Common myeloid progenitor, CD34-positive (primary cell): Measurements from ENCODE around the gene REPS2.

Experiments
- CTCF ChIA-PET: fragments of 350-600 bp; sonication (Branson Sonifier 250); formaldehyde crosslinking; loops from one replicate; lab custom pipeline; 2021; ENCODE audit warnings: antibody characterized with exemption; lab: Charles Lee
- POLR2A ChIA-PET: fragments of 350-600 bp; sonication (Branson Sonifier 250); formaldehyde crosslinking; loops from one replicate; lab custom pipeline; 2021; ENCODE audit warnings: antibody characterized with exemption; lab: Charles Lee
- DNase-seq, 3 donors: peaks; one replicate each; pipeline versions ENCODE4 v3.0.0 to v3.0.0-alpha.2; 2013
- H3K27ac ChIP-seq, 2 experiments: 1 replicate in 1 of 2; 2 replicates in 1 of 2; pipeline ENCODE4 v1.7.0; 2013; ENCODE audit warnings: inconsistent platforms in 2 of 2, low read length in 2 of 2, mild to moderate bottlenecking in 2 of 2, low read depth in 1 of 2, moderate library complexity in 1 of 2; ENCODE audit not compliant: severe bottlenecking in 2 of 2, insufficient read depth in 1 of 2, poor library complexity in 1 of 2
- H3K27me3 ChIP-seq, 5 experiments: replicated peaks in 2 of 5; 1 replicate in 3 of 5; 2 replicates in 2 of 5; pipeline versions ENCODE4 v1.6.1 to v1.7.0; 2013; ENCODE audit warnings: low read length in 4 of 5, mild to moderate bottlenecking in 2 of 5, moderate library complexity in 2 of 5, inconsistent platforms in 1 of 5; ENCODE audit not compliant: insufficient read depth in 5 of 5, control insufficient read depth in 4 of 5
- H3K36me3 ChIP-seq, 4 experiments: 1 replicate in 2 of 4; 2 replicates in 2 of 4; pipeline versions ENCODE4 v1.6.1 to v1.7.0; 2013; ENCODE audit warnings: low read length in 3 of 4, control low read depth in 1 of 4, mild to moderate bottlenecking in 1 of 4; ENCODE audit not compliant: control insufficient read depth in 4 of 4, insufficient read depth in 4 of 4
- H3K4me1 ChIP-seq, 4 experiments: 1 replicate in 3 of 4; 2 replicates in 1 of 4; pipeline versions ENCODE4 v1.6.1 to v1.7.1; 2013; ENCODE audit warnings: low read length in 3 of 4, mild to moderate bottlenecking in 3 of 4, control low read depth in 1 of 4, inconsistent platforms in 1 of 4, moderate library complexity in 1 of 4; ENCODE audit not compliant: control insufficient read depth in 4 of 4, insufficient read depth in 4 of 4; ENCODE audit errors: control extremely low read depth in 1 of 4
- H3K4me3 ChIP-seq, 7 experiments: 1 replicate in 4 of 7; 2 replicates in 3 of 7; pipeline versions ENCODE4 v1.5.1 to v1.7.0; 2013; ENCODE audit warnings: mild to moderate bottlenecking in 7 of 7, low read length in 6 of 7, moderate library complexity in 6 of 7, inconsistent platforms in 2 of 7, low read depth in 2 of 7, control low read depth in 1 of 7; ENCODE audit not compliant: insufficient read depth in 4 of 7, control insufficient read depth in 1 of 7; ENCODE audit errors: extremely low read depth in 1 of 7
- H3K9me3 ChIP-seq, 5 experiments: 1 replicate in 4 of 5; 2 replicates in 1 of 5; pipeline versions ENCODE4 v1.6.1 to v1.7.1; 2013; ENCODE audit warnings: low read length in 4 of 5, mild to moderate bottlenecking in 2 of 5, inconsistent platforms in 1 of 5, low read depth in 1 of 5, moderate library complexity in 1 of 5; ENCODE audit not compliant: control insufficient read depth in 4 of 5, insufficient read depth in 2 of 5; ENCODE audit errors: control extremely low read depth in 1 of 5
- WGBS: methylation state at CpG from one replicate; pipeline ENCODE4 v1.1.5; 2013; ENCODE audit not compliant: insufficient coverage; 5-methylcytosine and 5-hydroxymethylcytosine counted together

Gene REPS2

GRCh38 chrX:16983051-16983450, 36.6 kb downstream of the REPS2 start:
- POLR2A ChIA-PET, result no interaction called here
- H3K4me3 ChIP-seq, result no peak overlapping the region
- 83% methylated on average over 1 of the region's 1 CpG for WGBS
- CTCF ChIA-PET, result no interaction called here
- DNase-seq, result no peak
- H3K27me3 ChIP-seq, result peaks cover 0 to 3% (median 0%) of the 10 kb centered on the region in 5 experiments
- H3K9me3 ChIP-seq, result peaks cover 0 to 1% (median 0%) of the 10 kb centered on the region in 5 experiments
- no peak overlapping the region for H3K27ac ChIP-seq
- no peaks in the 10 kb centered on the region for H3K4me1 ChIP-seq
- H3K36me3 ChIP-seq, result no peaks in the 10 kb centered on the region

DNA sequence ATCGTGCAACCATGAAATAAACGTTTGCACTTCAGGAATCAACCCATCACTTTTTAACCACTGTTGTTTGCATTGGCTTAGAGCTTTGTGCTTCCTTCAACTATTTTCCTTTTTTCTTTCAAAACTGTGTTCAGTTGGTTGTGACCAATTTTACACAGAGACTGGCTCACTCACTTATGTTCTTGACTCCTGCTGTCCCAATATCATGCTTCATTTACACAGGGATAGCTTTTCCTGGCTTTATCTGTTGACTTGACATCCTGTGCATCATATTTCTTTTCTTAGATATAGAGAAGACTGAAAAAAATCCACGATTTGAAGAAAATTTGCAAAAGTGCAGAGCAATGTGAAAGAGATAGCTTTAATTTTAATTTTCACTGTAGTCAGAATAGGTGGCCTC, 38.8 kb downstream of the REPS2 start:
- no peak for DNase-seq
- H3K4me1 ChIP-seq, result no peaks in the 10 kb centered on the region
- H3K36me3 ChIP-seq, result no peaks in the 10 kb centered on the region
- H3K9me3 ChIP-seq, result peaks cover 0 to 1% (median 0%) of the 10 kb centered on the region in 5 experiments
- H3K27me3 ChIP-seq, result peaks cover 0 to 3% (median 0%) of the 10 kb centered on the region in 5 experiments
- no peak overlapping the region for H3K27ac ChIP-seq
- CTCF ChIA-PET, result interaction anchor here (0.7 kb wide), 1 partner anchor 9 kb away, joined by 3 read pairs; no protein-coding TSS in a partner anchor
- POLR2A ChIA-PET, result no interaction called here
- H3K4me3 ChIP-seq, result no peak overlapping the region
- WGBS, result 71% methylated on average over 2 of the region's 3 CpGs

GRCh38 chrX:16986169-16986568, 39.7 kb downstream of the REPS2 start:
- CTCF ChIA-PET, result no interaction called here
- WGBS, result 90% methylated on average over 2 of the region's 2 CpGs
- H3K4me1 ChIP-seq, result no peaks in the 10 kb centered on the region
- H3K27ac ChIP-seq, result no peak overlapping the region
- no peaks in the 10 kb centered on the region for H3K36me3 ChIP-seq
- no peak for DNase-seq
- peaks cover 0 to 3% (median 0%) of the 10 kb centered on the region in 5 experiments for H3K27me3 ChIP-seq
- peaks cover 0 to 1% (median 0%) of the 10 kb centered on the region in 5 experiments for H3K9me3 ChIP-seq
- no peak overlapping the region for H3K4me3 ChIP-seq
- POLR2A ChIA-PET, result no interaction called here

DNA sequence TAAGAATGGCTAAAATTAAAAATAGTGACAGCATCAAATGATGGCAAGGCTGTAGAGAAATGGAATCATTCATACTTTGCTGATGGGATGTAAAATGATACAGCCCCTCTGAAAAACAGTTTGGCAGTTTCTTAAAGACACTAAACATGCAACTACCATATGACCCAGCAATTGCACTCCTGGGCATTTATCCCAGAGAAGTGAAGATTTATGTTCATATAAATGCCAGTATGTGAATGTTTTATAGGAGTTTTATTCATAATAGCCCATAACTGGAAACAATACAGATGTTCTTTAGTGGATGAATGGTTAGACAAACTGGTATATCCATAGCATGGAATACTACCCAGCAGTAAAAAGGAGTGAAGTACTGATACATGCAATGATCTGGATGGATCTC, 43.3 kb downstream of the REPS2 start:
- ChIA-PET CTCF (no interaction called here), POLR2A (no interaction called here)
- no peak for DNase-seq
- Histone ChIP-seq H3K4me3 (no peak overlapping the region), H3K9me3 (no peaks in the 10 kb centered on the region), H3K27me3 (peaks cover 0 to 3% (median 0%) of the 10 kb centered on the region in 5 experiments), H3K4me1 (no peaks in the 10 kb centered on the region), H3K27ac (no peak overlapping the region), H3K36me3 (no peaks in the 10 kb centered on the region)

- H3K9me3 ChIP-seq, result no peaks in the 10 kb centered on the region
- ChIA-PET POLR2A (no interaction called here), CTCF (no interaction called here)
- no peak for DNase-seq
- no peaks in the 10 kb centered on the region for H3K4me1 ChIP-seq
- H3K4me3 ChIP-seq, result no peak overlapping the region
- peaks cover 0 to 3% (median 0%) of the 10 kb centered on the region in 5 experiments for H3K27me3 ChIP-seq
- H3K27ac ChIP-seq, result no peak overlapping the region
- H3K36me3 ChIP-seq, result no peaks in the 10 kb centered on the region
- 68% methylated on average over 2 of the region's 2 CpGs for WGBS
Measured at GRCh38 chrX:16990839-16991238, 44.4 kb downstream of the REPS2 start.

GRCh38 chrX:16992445-16992844, 46.0 kb downstream of the REPS2 start:
- Histone ChIP-seq H3K4me3 (no peak overlapping the region), H3K27ac (no peak overlapping the region), H3K4me1 (no peaks in the 10 kb centered on the region), H3K27me3 (peaks cover 0 to 6% (median 0%) of the 10 kb centered on the region in 5 experiments), H3K36me3 (no peaks in the 10 kb centered on the region), H3K9me3 (no peaks in the 10 kb centered on the region)
- DNase-seq, result no peak
- WGBS, result 100% methylated on average over 1 of the region's 3 CpGs
- POLR2A ChIA-PET, result no interaction called here
- CTCF ChIA-PET, result no interaction called here

GRCh38 chrX:16992951-16993350, 46.5 kb downstream of the REPS2 start:
- Histone ChIP-seq H3K4me3 (no peak overlapping the region), H3K27ac (no peak overlapping the region), H3K27me3 (peaks cover 0 to 5% (median 0%) of the 10 kb centered on the region in 5 experiments), H3K4me1 (no peaks in the 10 kb centered on the region), H3K36me3 (no peaks in the 10 kb centered on the region), H3K9me3 (no peaks in the 10 kb centered on the region)
- 67% methylated on average over 1 of the region's 2 CpGs for WGBS
- POLR2A ChIA-PET, result no interaction called here
- CTCF ChIA-PET, result no interaction called here
- no peak for DNase-seq
